ENCODE results near the gene GTF3C4. TPM values are rescaled to one million over a fixed set of nuclear protein-coding genes. Genes with fewer than 3 reads are reported as not detected.

Gene GTF3C4
- polyA plus RNA-seq, 3 donors: 0.99 to 2.7 (median 2.1) TPM

DNA sequence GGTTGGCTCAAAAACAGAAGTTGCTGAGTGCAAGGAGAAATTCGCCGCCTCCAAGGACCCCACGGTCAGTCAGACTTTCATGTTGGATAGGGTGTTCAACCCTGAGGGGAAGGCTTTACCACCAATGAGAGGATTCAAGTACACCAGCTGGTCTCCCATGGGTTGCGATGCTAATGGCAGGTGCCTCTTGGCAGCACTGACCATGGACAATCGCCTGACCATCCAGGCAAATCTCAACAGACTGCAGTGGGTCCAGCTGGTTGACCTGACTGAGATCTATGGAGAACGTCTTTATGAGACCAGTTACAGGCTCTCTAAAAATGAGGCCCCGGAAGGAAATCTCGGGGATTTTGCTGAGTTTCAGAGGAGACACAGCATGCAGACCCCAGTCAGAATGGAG lies 7.7 kb downstream of the GTF3C4 start:
- Histone ChIP-seq H3K9me3 (replicated peaks in 1 of 2; ENCODE audit: control insufficient read depth in 1 of 2, insufficient read depth in 1 of 2, low read length in 2 of 2) (no peaks in the 10 kb centered on the region), H3K4me3 (replicated peaks in 1 of 3; ENCODE audit: low read depth in 2 of 3, low read length in 3 of 3) (no peak overlapping the region), H3K4me2 (replicated peaks; ENCODE audit: extremely low read depth, low read length, poor library complexity, severe bottlenecking) (no peak overlapping the region), H2AFZ (ENCODE audit: insufficient read depth, low read depth, low read length, poor library complexity, severe bottlenecking) (no peak overlapping the region), H3K9ac (ENCODE audit: insufficient read depth, low read length, poor library complexity, severe bottlenecking) (no peak overlapping the region), H3K36me3 (replicated peaks in 1 of 2; ENCODE audit: control insufficient read depth in 1 of 2, insufficient read depth in 2 of 2, low read length in 2 of 2) (peaks cover 31 to 43% of the 10 kb centered on the region in 2 donors), H4K20me1 (ENCODE audit: insufficient read depth, low read length) (peaks cover 36% of the 10 kb centered on the region), H3K4me1 (ENCODE audit: control insufficient read depth in 1 of 2, insufficient read depth in 2 of 2, low read length in 2 of 2) (peaks cover 0 to 6% of the 10 kb centered on the region in 2 donors), H3K27me3 (ENCODE audit: control insufficient read depth in 2 of 2, insufficient read depth in 2 of 2, low read length in 2 of 2) (no peaks in the 10 kb centered on the region), H3K79me2 (ENCODE audit: insufficient read depth, low read length) (peaks cover 64% of the 10 kb centered on the region), H3K27ac (ENCODE audit: low read depth in 1 of 2, low read length in 2 of 2) (no peak overlapping the region)
- Mint-ChIP-seq H3K4me1 (peaks cover 7% of the 10 kb centered on the region), H3K27me3 (ENCODE audit: low read depth in 3 of 3) (peaks cover 0 to 2% (median 0%) of the 10 kb centered on the region in 3 donors), H3K9me3 (no peaks in the 10 kb centered on the region), H3K36me3 (peaks cover 30 to 47% of the 10 kb centered on the region in 2 donors), H3K27ac (no peak overlapping the region), H3K4me3 (no peak overlapping the region)
- TF ChIP-seq CTCF (IDR thresholded peaks at IDR 0.05): no peak
- intact Hi-C loops (cut with micrococcal nuclease): no loop called here
- DNase-seq: no peak
- 98% methylated on average over 8 of the region's 8 CpGs for WGBS (ENCODE audit: insufficient coverage)

GRCh38 chr9:132679946-132680625 lies 9.8 kb downstream of the GTF3C4 start:
- no peak for TF ChIP-seq CTCF (IDR thresholded peaks at IDR 0.05)
- no peaks in the 10 kb centered on the region for H3K4me1 ChIP-seq (ENCODE audit: control insufficient read depth in 1 of 2, insufficient read depth in 2 of 2, low read length in 2 of 2)
- H3K27me3 ChIP-seq (ENCODE audit: control insufficient read depth in 2 of 2, insufficient read depth in 2 of 2, low read length in 2 of 2): no peaks in the 10 kb centered on the region
- H4K20me1 ChIP-seq (ENCODE audit: insufficient read depth, low read length): peaks cover 16% of the 10 kb centered on the region
- Mint-ChIP-seq H3K4me3 (no peak overlapping the region), H3K4me1 (no peaks in the 10 kb centered on the region), H3K36me3 (peaks cover 46 to 64% of the 10 kb centered on the region in 2 donors), H3K27ac (no peak overlapping the region), H3K9me3 (no peaks in the 10 kb centered on the region), H3K27me3 (ENCODE audit: low read depth in 3 of 3) (peaks cover 0 to 2% (median 0%) of the 10 kb centered on the region in 3 donors)
- intact Hi-C loops (cut with micrococcal nuclease): no loop called here
- no CpG with 5 or more reads among the region's 3 CpGs for WGBS (ENCODE audit: insufficient coverage)
- H3K9ac ChIP-seq (ENCODE audit: insufficient read depth, low read length, poor library complexity, severe bottlenecking): no peak overlapping the region
- no peak overlapping the region for H3K27ac ChIP-seq (ENCODE audit: low read depth in 1 of 2, low read length in 2 of 2)
- H3K4me3 ChIP-seq (replicated peaks in 1 of 3; ENCODE audit: low read depth in 2 of 3, low read length in 3 of 3): no peak overlapping the region
- H2AFZ ChIP-seq (ENCODE audit: insufficient read depth, low read depth, low read length, poor library complexity, severe bottlenecking): no peak overlapping the region
- peaks cover 43% of the 10 kb centered on the region for H3K79me2 ChIP-seq (ENCODE audit: insufficient read depth, low read length)
- no peaks in the 10 kb centered on the region for H3K9me3 ChIP-seq (replicated peaks in 1 of 2; ENCODE audit: control insufficient read depth in 1 of 2, insufficient read depth in 1 of 2, low read length in 2 of 2)
- peaks cover 46 to 64% of the 10 kb centered on the region in 2 donors for H3K36me3 ChIP-seq (replicated peaks in 1 of 2; ENCODE audit: control insufficient read depth in 1 of 2, insufficient read depth in 2 of 2, low read length in 2 of 2)
- no peak for DNase-seq
- H3K4me2 ChIP-seq (replicated peaks; ENCODE audit: extremely low read depth, low read length, poor library complexity, severe bottlenecking): no peak overlapping the region

All from CD14-positive monocyte (primary cell).